Posterior vena cava (tissue), 2 donors: ENCODE measurements around the gene TFPI2. TPM values are rescaled to one million over a fixed set of nuclear protein-coding genes. Genes with fewer than 3 reads are reported as not detected.
"Not testable (repeated sequence)": the region's sequence is repeated elsewhere in the genome, so short reads cannot be mapped to it uniquely, and the experiment has no call there.

Source experiments
- DNase-seq: peaks from one replicate; pipeline ENCODE4 v3.0.0-alpha.2; 2020; ENCODE audit warnings: low spot score
- intact Hi-C, 2 donors: fragments of 100-400 bp; cut with DNase I; formaldehyde crosslinking; loops; one replicate each; pipeline versions ENCODE4 v1.14.1 to v1.14.2; 2022 to 2023
- long read RNA-seq, 2 donors: library from polyadenylated mRNA; unstranded; transcript quantifications; one replicate each; pipeline ENCODE4 v2.0.0, GENCODE V29; 2020 to 2021
- total RNA-seq, 2 donors: library from RNA; stranded (reverse); fragmentation: NEBNext Ultra II Directional; extraction: Animal tissue kit (Norgen Biotek cat#: 25700); gene quantifications; one replicate each; pipeline ENCODE4 v1.2.1, GENCODE V29; 2021
- donor health status: DM: yes; HTN: yes; CAD: no.
- donor health status: DM: yes; HTN: yes; CAD: no.

The TFPI2 gene, protein sequence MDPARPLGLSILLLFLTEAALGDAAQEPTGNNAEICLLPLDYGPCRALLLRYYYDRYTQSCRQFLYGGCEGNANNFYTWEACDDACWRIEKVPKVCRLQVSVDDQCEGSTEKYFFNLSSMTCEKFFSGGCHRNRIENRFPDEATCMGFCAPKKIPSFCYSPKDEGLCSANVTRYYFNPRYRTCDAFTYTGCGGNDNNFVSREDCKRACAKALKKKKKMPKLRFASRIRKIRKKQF
- 1 to 10 TPM; 2.3 to 4.9 TPM for total RNA-seq
- long read RNA-seq, donor 1, partial matches to known transcripts, result 0 of 1 reads
- long read RNA-seq, donor 1, other reads (novel, unspliced or antisense), result 0 of 1 reads
- long read RNA-seq, donor 2, transcript TFPI2-201 (5 exons, 2,445 nt), result major isoform, 7 of 9 reads
- long read RNA-seq, donor 2, partial matches to known transcripts, result 1 of 9 reads
- long read RNA-seq, donor 2, other reads (novel, unspliced or antisense), result 1 of 9 reads

DNA sequence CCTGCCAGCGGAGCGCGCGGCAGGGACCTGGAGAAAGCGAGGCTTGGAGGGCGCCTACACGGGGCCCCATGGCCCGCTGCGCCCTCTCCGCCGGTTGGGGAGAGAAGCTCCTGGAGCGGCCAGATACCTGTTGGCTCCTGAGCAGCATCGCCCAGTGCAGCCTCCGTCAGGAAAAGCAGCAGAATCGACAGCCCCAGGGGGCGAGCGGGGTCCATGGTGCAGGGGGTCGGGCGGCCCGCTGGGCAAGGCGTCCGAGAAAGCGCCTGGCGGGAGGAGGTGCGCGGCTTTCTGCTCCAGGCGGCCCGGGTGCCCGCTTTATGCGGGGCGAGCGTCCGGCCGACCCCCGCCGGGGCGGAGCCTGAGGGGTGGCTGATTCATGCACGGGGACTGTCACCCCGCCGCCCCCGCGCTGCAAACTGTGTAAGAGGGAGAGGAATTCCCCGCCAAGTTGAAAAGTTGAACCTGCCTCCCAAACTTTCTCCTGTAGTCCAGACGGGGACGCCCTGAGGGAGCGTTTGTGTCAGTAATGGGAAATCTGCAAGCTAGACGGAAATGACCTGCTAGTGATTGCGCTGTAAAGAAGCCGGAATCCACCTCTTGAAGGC lies at the start of gene TFPI2:
Gene TFPI2 (minus strand): TSS at position 290 of the 605 bp plus-strand sequence. CDS start 75 bp downstream, at position 215.
- intact Hi-C loops, result no loop called here
- peak; percentile 80 for DNase-seq

- no peak for DNase-seq
- intact Hi-C loops, result no loop called here
These were observed 47.7 kb upstream of the TFPI2 start for GRCh38 chr7:93938293-93938692.

- no peak for DNase-seq
- intact Hi-C loops, result no loop called here
These were observed 47.3 kb upstream of the TFPI2 start for GRCh38 chr7:93937818-93938217.

DNA sequence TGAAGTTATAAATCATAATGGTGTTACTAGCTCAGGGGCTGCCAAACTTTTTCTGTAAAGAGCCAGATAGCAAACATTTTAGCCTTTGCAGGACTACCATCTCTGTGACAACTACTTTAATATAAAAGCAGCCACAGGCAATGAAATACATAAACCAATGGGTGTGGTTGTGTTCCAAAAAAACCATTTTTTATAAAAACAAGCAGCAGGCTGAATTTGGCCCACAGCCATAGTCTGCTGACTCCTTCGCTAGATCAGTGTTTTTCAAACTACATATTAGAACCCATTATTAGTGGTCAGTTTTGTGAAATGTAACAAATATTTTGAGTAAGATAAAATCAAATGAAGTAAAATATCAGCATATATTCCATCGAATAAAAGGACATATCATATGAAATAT lies 44.5 kb upstream of the TFPI2 start:
- DNase-seq, result no peak
- intact Hi-C loops, result no loop called here

- no peak for DNase-seq
- intact Hi-C loops, result no loop called here
These were observed 42.6 kb upstream of the TFPI2 start for GRCh38 chr7:93933156-93933555.

- intact Hi-C loops, result no loop called here
- DNase-seq, result no peak
These were observed 41.1 kb upstream of the TFPI2 start for GRCh38 chr7:93931655-93932054.

DNA sequence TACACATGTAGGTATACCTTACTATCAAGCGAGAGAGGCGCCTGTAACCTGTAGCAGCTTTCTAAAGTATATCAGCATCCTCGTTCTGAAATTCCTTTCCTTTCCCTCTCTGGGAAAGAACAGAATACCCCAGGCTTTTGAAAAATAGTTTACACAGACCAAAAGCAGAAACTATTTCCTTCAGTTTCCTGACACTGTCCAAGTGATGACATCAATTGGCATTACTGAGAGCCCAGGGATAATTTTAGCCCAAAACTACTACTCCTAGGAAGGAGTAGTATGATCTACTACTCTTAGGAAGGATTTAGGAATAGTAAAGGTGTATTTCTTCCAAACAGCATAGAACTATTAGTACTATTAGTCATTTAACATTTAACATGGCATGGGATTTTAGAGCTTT lies 37.0 kb upstream of the TFPI2 start:
- intact Hi-C loops, result loop anchor here in 1 of 2 donors (10.0 kb wide), 1 partner anchor 77 kb away; the partner anchor contains the start of gene BET1
- no peak for DNase-seq

DNA sequence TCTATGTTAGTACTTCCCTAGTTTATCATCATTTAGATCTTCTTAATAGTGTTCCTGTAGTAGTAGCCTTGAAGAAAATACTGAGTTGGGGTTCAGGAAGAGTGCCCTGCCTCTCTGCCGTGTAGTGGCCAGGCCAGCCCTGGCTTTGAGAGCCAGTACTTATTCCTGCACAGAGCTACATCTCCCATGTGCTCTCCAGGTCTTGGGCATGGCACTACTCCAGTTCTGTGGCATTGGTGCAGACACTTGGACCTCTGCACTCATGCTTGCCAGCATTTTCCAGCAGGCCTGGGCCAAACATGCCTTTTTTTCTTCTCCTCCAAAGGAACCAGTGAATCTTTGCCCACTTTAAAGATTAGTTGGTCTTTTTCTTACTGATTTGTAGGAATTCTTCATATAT lies 36.2 kb upstream of the TFPI2 start:
- intact Hi-C loops, result loop anchor here in 1 of 2 donors (10.0 kb wide), 1 partner anchor 78 kb away; the partner anchor contains the start of gene BET1

GRCh38 chr7:93923942-93924341 lies 33.4 kb upstream of the TFPI2 start:
- intact Hi-C loops, result loop anchor here in 1 of 2 donors (10.0 kb wide), 1 partner anchor 81 kb away; the partner anchor contains the start of gene BET1
- DNase-seq, result no peak

More for the DNA sequence above, 36.2 kb upstream of the TFPI2 start:
- DNase-seq, result no peak

GRCh38 chr7:93923296-93923695 lies 32.7 kb upstream of the TFPI2 start:
- intact Hi-C loops, result loop anchor here in 1 of 2 donors (10.0 kb wide), 1 partner anchor 82 kb away; the partner anchor contains the start of gene BET1
- no peak for DNase-seq

GRCh38 chr7:93921607-93922566 lies 31.3 kb upstream of the TFPI2 start, which contains the start of gene GNG11:
Gene GNG11 (plus strand): TSS chr7:93921735. CDS start chr7:93922138, 403 bp downstream.
- peak; percentile 94 for DNase-seq
- intact Hi-C loops, result loop anchor here in 1 of 2 donors (10.0 kb wide), 1 partner anchor 83 kb away; the partner anchor contains the start of gene BET1

DNA sequence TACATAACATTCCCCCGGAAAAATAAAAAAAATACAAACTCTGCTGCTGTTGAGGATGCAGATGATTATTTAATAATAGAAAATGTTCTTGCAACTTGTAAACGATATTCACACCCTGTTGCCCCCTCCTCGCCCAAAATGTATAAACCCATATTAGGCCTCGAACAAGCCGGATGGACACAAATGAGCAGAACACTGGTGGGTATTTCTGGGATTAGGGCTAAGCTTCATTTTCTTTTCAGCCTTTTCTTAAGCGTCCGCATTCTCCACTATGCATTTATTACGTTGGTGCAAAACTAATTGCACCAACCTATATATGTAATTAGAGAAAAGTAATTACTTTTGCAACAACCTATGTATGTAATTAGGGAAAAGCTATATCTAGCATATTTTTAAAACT lies 30.6 kb upstream of the TFPI2 start:
- intact Hi-C loops, result loop anchor here in 1 of 2 donors (10.0 kb wide), 1 partner anchor 84 kb away; the partner anchor contains the start of gene BET1
- no peak for DNase-seq

DNA sequence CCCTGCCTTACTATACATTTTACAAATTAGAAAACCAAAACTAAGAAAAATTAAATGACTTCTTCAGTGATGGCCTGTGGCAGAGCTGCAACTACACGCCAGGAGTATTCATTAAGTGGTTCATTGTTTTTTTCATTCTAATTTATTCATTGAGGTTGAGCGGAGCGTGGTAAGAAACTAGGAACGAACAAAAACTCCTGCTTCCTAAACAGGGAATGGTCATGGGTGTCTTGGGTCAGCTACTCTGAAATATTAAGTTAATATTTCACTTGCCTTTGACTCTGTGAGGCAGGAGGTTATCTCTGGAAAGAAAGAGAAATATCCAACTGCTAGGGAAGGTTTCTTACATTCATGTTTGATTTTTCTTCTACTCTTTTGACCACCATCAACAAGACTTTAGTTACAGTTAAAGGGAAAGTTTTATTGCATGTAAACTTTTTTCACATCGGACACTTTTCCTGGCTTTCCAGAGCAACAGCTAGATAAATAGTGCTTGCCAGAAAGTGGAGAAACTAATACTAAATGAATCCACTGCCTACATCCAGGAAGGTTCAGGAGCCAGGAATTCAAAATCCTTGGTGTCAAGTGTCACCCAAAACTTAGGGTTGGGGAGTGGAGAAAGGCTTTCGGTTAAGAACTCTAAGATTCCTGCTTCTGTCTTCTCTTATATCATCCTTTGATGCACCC lies 30.1 kb upstream of the TFPI2 start:
- no peak for DNase-seq
- intact Hi-C loops, result loop anchor here in 1 of 2 donors (10.0 kb wide), 1 partner anchor 84 kb away; the partner anchor contains the start of gene BET1

- intact Hi-C loops, DNase-seq: not testable (repeated sequence)
These were observed 25.8 kb upstream of the TFPI2 start for GRCh38 chr7:93916315-93916714.

GRCh38 chr7:93915888-93916287 lies 25.3 kb upstream of the TFPI2 start:
- intact Hi-C loops, DNase-seq: not testable (repeated sequence)

DNA sequence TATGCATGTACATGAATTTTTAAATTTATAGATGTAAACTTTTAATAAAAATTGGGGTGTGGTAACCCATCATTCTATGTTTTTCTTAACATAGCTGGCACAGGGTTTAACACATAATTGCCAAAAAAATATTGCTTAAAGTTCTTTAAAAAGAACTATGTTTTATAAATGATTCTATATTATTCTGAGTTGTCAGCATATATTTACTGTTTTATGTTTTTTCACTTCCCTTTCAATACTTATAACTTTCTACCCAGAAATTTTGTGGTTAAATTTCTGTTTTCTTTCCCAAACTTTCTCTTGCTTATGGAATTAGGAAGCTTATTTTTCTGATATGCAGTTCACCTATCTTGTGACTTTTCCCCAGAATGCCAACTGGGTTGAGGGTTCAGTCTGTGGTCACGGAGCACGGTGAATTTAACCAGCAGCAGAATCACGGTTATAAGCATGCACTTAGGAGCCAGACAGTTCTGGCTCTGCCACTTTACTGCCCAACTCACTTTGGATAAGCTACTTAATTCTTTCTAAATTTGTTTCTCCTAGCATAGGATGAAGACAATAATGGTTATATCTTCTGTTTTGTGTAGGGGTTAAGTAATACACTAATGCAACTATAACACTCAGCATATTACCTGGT lies 24.8 kb upstream of the TFPI2 start:
- intact Hi-C loops, result not testable (repeated sequence)

GRCh38 chr7:93914581-93915066 lies 24.1 kb upstream of the TFPI2 start:
- intact Hi-C loops, result no loop called here
- DNase-seq, result no peak

More for the DNA sequence above, 24.8 kb upstream of the TFPI2 start:
- DNase-seq, result not testable (repeated sequence)

DNA sequence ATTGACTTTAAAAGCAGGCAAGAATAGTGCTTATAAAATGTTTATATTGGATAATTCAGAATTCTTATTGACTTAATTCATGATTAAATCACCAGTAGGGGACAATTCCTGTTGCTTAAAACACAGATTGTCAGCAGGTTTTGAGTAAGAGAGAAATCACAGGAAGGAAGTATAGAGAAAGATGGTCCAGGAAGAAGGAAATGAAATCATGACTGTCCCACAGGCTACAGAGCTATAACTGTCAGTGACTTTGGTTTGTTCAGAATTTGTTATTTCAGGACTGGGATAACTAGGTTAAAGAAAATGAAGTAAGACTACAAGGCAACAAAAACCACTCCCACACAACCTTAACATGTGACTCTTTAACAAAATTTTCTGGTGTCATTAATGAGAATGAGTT lies 22.6 kb upstream of the TFPI2 start:
- DNase-seq, result no peak
- intact Hi-C loops, result no loop called here
